Endothelial cell of umbilical vein (primary cell): ENCODE results near the gene CACNB4. TPM values are rescaled to one million over a fixed set of nuclear protein-coding genes. Genes with fewer than 3 reads are reported as not detected.

Experiments used
- BruUV-seq: library from RNA; stranded (reverse); fragments of 400-500 nt; replicated peaks from 2 replicates; lab custom pipeline; 2021; lab: Mats Ljungman, UMichigan
- CTCF ChIA-PET: fragments of 300-600, 350-600 bp; sonication (Branson Sonifier 250); formaldehyde crosslinking; loops from one replicate; lab custom pipeline; 2021; ENCODE audit warnings: antibody characterized with exemption, inconsistent platforms; lab: Charles Lee
- POLR2A ChIA-PET: fragments of 300-600, 350-600 bp; sonication (Branson Sonifier 250); formaldehyde crosslinking; loops from one replicate; lab custom pipeline; 2021; ENCODE audit warnings: antibody characterized with exemption, inconsistent platforms; lab: Charles Lee
- DNase-seq: peaks from one replicate; pipeline ENCODE4 v3.0.0-alpha.2; 2011; ENCODE audit warnings: low read depth, low spot score
- FAIRE-seq: peaks from 2 replicates; lab custom pipeline; 2011; peaks lifted over from hg19 to GRCh38; lab: Jason Lieb, UNC
- H2AFZ ChIP-seq: 2 replicates; pipeline ENCODE4 v1.6.0; 2012; ENCODE audit warnings: low read depth, low read length, control low read depth, inconsistent platforms
- H3K27ac ChIP-seq: 2 replicates; pipeline ENCODE4 v1.5.1; 2011; ENCODE audit warnings: low read depth, mild to moderate bottlenecking, control low read depth, low read length, moderate library complexity; ENCODE audit not compliant: insufficient read depth
- H3K27me3 ChIP-seq, 2 experiments: 2 replicates each; pipeline versions ENCODE4 v1.6.0 to v1.6.1; 2011; ENCODE audit warnings: low read length in 2 of 2, mixed read lengths in 1 of 2; ENCODE audit not compliant: control insufficient read depth in 2 of 2, insufficient read depth in 2 of 2
- H3K36me3 ChIP-seq, 2 experiments: 2 replicates in 1 of 2; 3 replicates in 1 of 2; pipeline ENCODE4 v1.5.1; 2011; ENCODE audit warnings: low read length in 2 of 2, mild to moderate bottlenecking in 1 of 2, moderate library complexity in 1 of 2; ENCODE audit not compliant: control insufficient read depth in 2 of 2, insufficient read depth in 2 of 2; ENCODE audit errors: extremely low read depth in 1 of 2
- H3K4me1 ChIP-seq: 3 replicates; pipeline ENCODE4 v1.5.1; 2011; ENCODE audit warnings: mild to moderate bottlenecking, low read length; ENCODE audit not compliant: control insufficient read depth, insufficient read depth; ENCODE audit errors: extremely low read depth
- H3K4me2 ChIP-seq: 2 replicates; pipeline ENCODE4 v1.6.1; 2011; ENCODE audit warnings: low read length, control low read depth, mixed read lengths; ENCODE audit not compliant: insufficient read depth
- H3K4me3 ChIP-seq, 3 experiments: fragments of 200-600 bp in 1 of 3; sonication (generic), shearing (Covaris generic) in 1 of 3; replicated peaks in 1 of 3; 2 replicates each; pipeline ENCODE4 v1.5.1; 2011 to 2016; ENCODE audit warnings: control low read depth in 3 of 3, low read length in 3 of 3, mild to moderate bottlenecking in 2 of 3, inconsistent platforms in 1 of 3, low read depth in 1 of 3, moderate library complexity in 1 of 3; ENCODE audit not compliant: insufficient read depth in 1 of 3
- H3K79me2 ChIP-seq: 2 replicates; pipeline ENCODE4 v1.6.0; 2012; ENCODE audit warnings: low read length, inconsistent platforms; ENCODE audit not compliant: control insufficient read depth, insufficient read depth
- H3K9ac ChIP-seq: replicated peaks from 2 replicates; pipeline ENCODE3; 2011; ENCODE audit warnings: low read length, control low read depth; ENCODE audit not compliant: insufficient read depth; ENCODE audit errors: extremely low read depth
- H3K9me1 ChIP-seq: replicated peaks from 3 replicates; pipeline ENCODE4 v1.6.0; 2011; ENCODE audit warnings: mild to moderate bottlenecking, low read length; ENCODE audit not compliant: control insufficient read depth, insufficient read depth; ENCODE audit errors: extremely low read depth
- H3K9me3 ChIP-seq: replicated peaks from 2 replicates; pipeline ENCODE4 v1.5.1; 2012; ENCODE audit warnings: low read length, inconsistent platforms; ENCODE audit not compliant: control insufficient read depth, insufficient read depth
- H4K20me1 ChIP-seq: replicated peaks from 2 replicates; pipeline ENCODE3; 2011; ENCODE audit warnings: mild to moderate bottlenecking, low read length; ENCODE audit not compliant: control insufficient read depth, insufficient read depth; ENCODE audit errors: extremely low read depth
- CTCF ChIP-seq, 2 donors: IDR thresholded peaks; 1 replicate in 1 of 2; 2 replicates in 1 of 2; pipeline ENCODE4 v1.5.1; 2011; ENCODE audit warnings: low read length in 2 of 2, mild to moderate bottlenecking in 2 of 2, moderate library complexity in 2 of 2, control low read depth in 1 of 2, inconsistent platforms in 1 of 2, low read depth in 1 of 2; ENCODE audit not compliant: insufficient read depth in 1 of 2; ENCODE audit errors: extremely low read depth in 1 of 2
- EZH2 ChIP-seq: IDR thresholded peaks from 2 replicates; pipeline ENCODE4 v1.6.1; 2012; ENCODE audit warnings: borderline replicate concordance, low read depth, mild to moderate bottlenecking, moderate library complexity, low read length, inconsistent platforms; ENCODE audit not compliant: severe bottlenecking
- FOS ChIP-seq: IDR thresholded peaks from 2 replicates; pipeline ENCODE4 v1.6.1; 2011; ENCODE audit warnings: mild to moderate bottlenecking, low read length, moderate library complexity, borderline replicate concordance; ENCODE audit not compliant: insufficient read depth
- GATA2 ChIP-seq: IDR thresholded peaks from 2 replicates; pipeline ENCODE4 v1.7.0; 2011; ENCODE audit warnings: low read depth, mild to moderate bottlenecking, moderate library complexity, mixed read lengths, low read length; ENCODE audit not compliant: insufficient read length, insufficient read depth
- JUN ChIP-seq: IDR thresholded peaks from 2 replicates; pipeline ENCODE4 v1.6.1; 2011; ENCODE audit warnings: borderline replicate concordance, low read depth; ENCODE audit not compliant: insufficient read length, insufficient read depth
- MAX ChIP-seq: IDR thresholded peaks from 2 replicates; pipeline ENCODE4 v1.6.1; 2011; ENCODE audit not compliant: insufficient read depth, insufficient read length
- MYC ChIP-seq: IDR thresholded peaks from one replicate; pipeline ENCODE4 v1.6.1; 2011; ENCODE audit warnings: mild to moderate bottlenecking, low read depth, low read length
- POLR2A ChIP-seq: IDR thresholded peaks from 2 replicates; pipeline ENCODE4 v1.6.1; 2012; ENCODE audit warnings: low read depth, mild to moderate bottlenecking, control low read depth, low read length
- POLR2AphosphoS5 ChIP-seq: IDR thresholded peaks from 2 replicates; pipeline ENCODE4 v1.6.1; 2012; ENCODE audit warnings: low read depth, mild to moderate bottlenecking, control low read depth, low read length, moderate library complexity; ENCODE audit not compliant: insufficient read depth
- dilution Hi-C: fragments of 300-500 bp; cut with MboI; formaldehyde crosslinking; loops from one replicate; pipeline ENCODE4 v1.15.0; 2019; ENCODE audit warnings: low sequenced_read_pairs; ENCODE audit not compliant: extremely low pct_ligation_motif_present
- intact Hi-C: fragments of 100-400 bp; cut with micrococcal nuclease; formaldehyde crosslinking; loops from one replicate; pipeline ENCODE4 v1.10.0; 2022
- polyA plus RNA-seq, 4 experiments: library from polyadenylated mRNA; depleted of rRNA in 3 of 4; stranded (reverse) in 3 of 4; unstranded in 1 of 4; fragments of >200 nt; gene quantifications; 2 replicates each; pipeline versions ENCODE4 v1.2.1 to v1.2.3, GENCODE V29; 2011 to 2012; ENCODE audit warnings: missing spikeins in 1 of 4
- total RNA-seq: library from RNA; stranded (reverse); gene quantifications from 2 replicates; pipeline ENCODE4 v1.2.3, GENCODE V29; 2021

The CACNB4 gene
- total and polyA plus RNA-seq, 2 donors (not counting 3 experiments of a cell fraction or from before 2014, with no cell fraction given): 0.23 to 0.58 TPM

- Histone ChIP-seq H3K4me3 (no peak overlapping the region), H4K20me1 (no peaks in the 10 kb centered on the region), H2AFZ (no peak overlapping the region), H3K27ac (no peak overlapping the region), H3K9me1 (no peaks in the 10 kb centered on the region), H3K4me2 (no peak overlapping the region), H3K36me3 (no peaks in the 10 kb centered on the region), H3K9me3 (no peaks in the 10 kb centered on the region), H3K27me3 (no peaks in the 10 kb centered on the region), H3K9ac (no peak overlapping the region), H3K79me2 (no peaks in the 10 kb centered on the region), H3K4me1 (no peaks in the 10 kb centered on the region)
- DNase-seq (no peak), FAIRE-seq (no peak)
- CTCF ChIA-PET: no interaction called here
- POLR2A ChIA-PET: no interaction called here
- no peak for TF ChIP-seq FOS
- no peak for TF ChIP-seq MYC
- no peak for TF ChIP-seq POLR2A
- TF ChIP-seq EZH2: no peak
- dilution Hi-C loops: no loop called here
- no TSS peak for BruUV-seq
- intact Hi-C loops: no loop called here
Observed at GRCh38 chr2:151967829-151968722, 130.8 kb downstream of the CACNB4 start.

GRCh38 chr2:151965884-151966283, 133.0 kb downstream of the CACNB4 start:
- no peak for TF ChIP-seq GATA2
- TF ChIP-seq FOS: no peak
- TF ChIP-seq POLR2A: no peak
- TF ChIP-seq CTCF (IDR thresholded peaks at IDR 0.05; ENCODE audit: extremely low read depth in 1 of 2, insufficient read depth in 1 of 2, low read depth in 1 of 2, low read length in 2 of 2): no peak
- no peak for TF ChIP-seq EZH2
- TF ChIP-seq POLR2AphosphoS5: no peak
- no peak for TF ChIP-seq MAX
- TF ChIP-seq MYC: no peak
- no peak for TF ChIP-seq JUN
- Histone ChIP-seq H3K4me1 (no peaks in the 10 kb centered on the region), H4K20me1 (no peaks in the 10 kb centered on the region), H3K27me3 (peaks cover 0 to 3% of the 10 kb centered on the region in 2 experiments), H3K4me2 (no peak overlapping the region), H3K4me3 (no peak overlapping the region), H3K79me2 (no peaks in the 10 kb centered on the region), H3K9ac (no peak overlapping the region), H3K9me1 (no peaks in the 10 kb centered on the region), H3K9me3 (no peaks in the 10 kb centered on the region), H2AFZ (no peak overlapping the region), H3K27ac (no peak overlapping the region), H3K36me3 (no peaks in the 10 kb centered on the region)
- POLR2A ChIA-PET: no interaction called here
- CTCF ChIA-PET: interaction anchor here (0.9 kb wide), 1 partner anchor 12 kb away, joined by 3 read pairs; no protein-coding TSS in a partner anchor
- intact Hi-C loops: no loop called here
- BruUV-seq: no TSS peak
- no peak for DNase-seq
- dilution Hi-C loops: no loop called here
- no peak for FAIRE-seq
